Measurements from ENCODE around the gene PLXNA3. TPM values are rescaled to one million over a fixed set of nuclear protein-coding genes. Genes with fewer than 3 reads are reported as not detected.

PLXNA3 gene
- total RNA-seq, 1 donor from 2014 or later = 15.4 TPM

DNA sequence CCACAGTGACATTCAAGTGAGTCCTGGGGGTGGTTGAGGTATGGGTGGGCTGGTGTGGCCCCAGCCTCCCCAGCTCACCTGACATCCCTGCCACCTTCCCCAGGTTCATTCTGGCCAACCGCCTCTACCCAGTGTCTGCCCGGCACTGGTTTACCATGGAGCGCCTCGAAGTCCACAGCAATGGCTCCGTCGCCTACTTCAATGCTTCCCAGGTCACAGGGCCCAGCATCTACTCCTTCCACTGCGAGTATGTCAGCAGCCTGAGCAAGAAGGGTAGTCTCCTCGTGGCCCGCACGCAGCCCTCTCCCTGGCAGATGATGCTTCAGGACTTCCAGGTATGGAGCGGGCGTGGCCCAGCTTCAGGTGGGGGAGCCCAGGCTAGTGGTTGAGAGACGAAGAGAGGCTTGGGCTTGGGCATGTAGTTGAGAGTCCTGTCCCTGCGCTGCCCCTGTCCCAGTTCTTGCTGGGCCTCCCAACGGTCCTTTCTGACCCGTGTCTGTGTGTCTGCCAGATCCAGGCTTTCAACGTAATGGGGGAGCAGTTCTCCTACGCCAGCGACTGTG, 22.8 kb upstream of the PLXNA3 start:
- no peak for DNase-seq

DNA sequence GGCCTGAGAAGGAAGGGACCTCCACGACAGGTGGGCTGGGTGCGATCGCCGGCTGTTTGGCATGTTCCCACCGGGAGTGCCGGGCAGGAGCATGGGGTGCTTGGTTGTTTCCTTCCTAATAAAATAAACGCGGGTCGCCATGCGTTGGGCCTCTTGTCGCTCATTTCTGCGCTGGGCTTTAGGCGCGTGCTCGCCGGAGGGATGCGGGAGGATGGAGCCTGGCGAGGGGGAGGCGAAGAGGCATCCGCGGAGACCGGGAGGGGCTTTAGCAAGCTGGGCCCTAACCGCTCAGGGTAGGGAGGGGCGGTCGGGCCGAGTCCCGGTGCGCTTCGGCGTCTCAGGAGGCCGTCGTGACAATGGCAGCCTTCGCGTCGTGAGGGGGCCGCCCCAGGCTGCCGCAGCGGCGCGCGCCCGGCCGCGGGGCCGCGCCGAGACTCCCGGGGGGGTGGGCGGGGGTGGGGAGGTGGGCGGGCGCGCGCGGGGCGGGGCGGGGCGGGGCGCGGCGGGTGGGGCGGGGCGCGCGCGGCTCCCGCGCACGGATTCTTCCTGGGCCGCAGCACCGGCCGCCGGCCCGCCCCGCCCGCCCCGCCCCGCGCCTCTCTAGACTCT, 21.6 kb upstream of the PLXNA3 start:
- peak; percentile 40 for DNase-seq

DNA sequence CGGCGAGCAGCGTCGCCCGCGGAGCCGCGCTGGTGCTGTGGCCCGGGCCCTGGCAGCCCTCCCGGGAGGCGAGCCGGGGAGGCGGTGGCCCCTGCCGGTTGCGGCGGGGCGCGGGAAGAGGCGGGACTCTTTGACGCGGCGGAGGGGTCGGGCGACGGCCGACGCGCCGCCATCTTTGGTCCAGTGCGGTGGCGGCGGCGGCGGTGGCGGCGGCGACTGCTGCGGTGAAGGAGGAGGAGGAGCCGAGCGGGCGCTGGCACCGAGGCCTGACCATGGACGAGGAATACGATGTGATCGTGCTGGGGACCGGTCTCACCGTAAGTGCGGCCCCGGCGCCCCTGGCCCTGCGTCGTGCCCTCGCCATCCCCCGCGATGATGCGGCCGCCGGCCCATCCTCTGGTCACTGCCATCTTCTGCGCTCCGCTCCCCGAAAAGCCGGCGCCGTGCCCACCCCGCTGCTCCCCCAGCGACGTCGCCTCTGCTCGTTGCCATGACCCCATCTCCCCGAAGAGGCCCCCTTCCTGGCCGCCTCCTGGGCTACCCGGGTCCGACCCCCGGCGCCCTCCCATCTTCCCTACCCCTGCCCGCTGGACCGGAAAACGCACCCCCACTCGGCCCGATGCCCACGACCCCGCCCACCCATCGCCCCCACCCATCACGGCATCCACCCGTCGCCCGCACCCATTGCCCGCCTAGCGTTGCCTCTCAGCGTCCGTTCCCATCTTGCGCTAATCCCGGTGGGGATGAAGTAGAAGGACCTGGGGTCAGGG, 20.9 kb upstream of the PLXNA3 start, which contains the start of gene GDI1:
TSS of gene GDI1 (plus strand) at position 172 of the 770 bp plus-strand sequence. CDS start at position 273, 101 bp downstream.
- peak; percentile 46 for DNase-seq

DNA sequence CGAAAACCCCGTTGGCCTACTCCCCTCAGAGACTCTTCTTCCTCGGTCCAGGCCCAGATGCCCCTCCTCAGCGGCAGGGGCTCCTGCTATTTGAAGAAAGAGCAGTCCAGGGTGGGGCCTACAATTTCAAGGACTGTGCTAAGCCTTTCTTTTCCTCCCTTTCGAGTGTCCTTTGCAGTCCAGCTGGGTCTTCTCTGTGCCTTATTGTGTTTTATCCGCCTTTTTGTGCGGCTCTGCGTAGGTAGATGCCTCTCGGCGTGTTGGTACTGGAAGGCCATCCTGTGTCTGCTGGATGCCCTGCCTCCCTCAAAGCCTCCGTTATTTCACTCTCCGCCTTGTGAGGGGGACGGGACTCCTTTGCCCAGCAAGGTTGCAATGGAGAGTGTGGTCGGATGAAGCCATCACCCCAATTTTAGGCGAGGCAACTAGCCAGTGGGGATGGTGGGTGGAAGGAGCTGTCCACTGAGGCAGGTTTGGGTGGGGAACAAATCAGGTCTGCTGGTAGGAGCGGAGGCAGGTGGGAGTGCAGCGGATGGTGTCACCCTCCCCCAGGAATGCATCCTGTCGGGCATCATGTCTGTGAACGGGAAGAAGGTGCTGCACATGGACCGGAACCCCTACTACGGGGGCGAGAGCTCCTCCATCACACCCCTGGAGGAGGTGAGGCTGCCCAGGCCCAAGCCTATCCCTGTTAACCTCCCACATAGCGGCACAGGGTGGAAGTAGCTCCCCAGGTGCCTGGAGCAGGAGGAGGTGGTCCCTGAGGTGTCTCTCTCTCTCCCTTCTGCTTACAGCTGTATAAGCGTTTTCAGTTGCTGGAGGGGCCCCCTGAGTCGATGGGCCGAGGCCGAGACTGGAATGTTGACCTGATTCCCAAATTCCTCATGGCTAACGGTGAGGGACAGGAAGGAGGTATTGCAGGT, 19.8 kb upstream of the PLXNA3 start:
- no peak for DNase-seq

DNA sequence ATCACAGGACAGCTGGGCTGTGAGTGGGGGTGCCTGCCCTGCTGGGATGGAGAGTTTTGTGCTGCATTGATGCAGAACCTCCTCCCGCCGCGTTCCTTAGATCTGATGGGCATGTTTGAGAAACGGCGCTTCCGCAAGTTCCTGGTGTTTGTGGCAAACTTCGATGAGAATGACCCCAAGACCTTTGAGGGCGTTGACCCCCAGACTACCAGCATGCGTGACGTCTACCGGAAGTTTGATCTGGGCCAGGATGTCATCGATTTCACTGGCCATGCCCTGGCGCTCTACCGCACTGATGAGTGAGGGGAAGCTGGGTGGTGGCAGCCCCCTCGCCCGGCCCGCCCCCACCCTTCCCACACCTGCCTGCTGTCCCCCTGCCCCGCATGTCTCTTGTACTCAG, 18.2 kb upstream of the PLXNA3 start:
- DNase-seq = no peak

DNA sequence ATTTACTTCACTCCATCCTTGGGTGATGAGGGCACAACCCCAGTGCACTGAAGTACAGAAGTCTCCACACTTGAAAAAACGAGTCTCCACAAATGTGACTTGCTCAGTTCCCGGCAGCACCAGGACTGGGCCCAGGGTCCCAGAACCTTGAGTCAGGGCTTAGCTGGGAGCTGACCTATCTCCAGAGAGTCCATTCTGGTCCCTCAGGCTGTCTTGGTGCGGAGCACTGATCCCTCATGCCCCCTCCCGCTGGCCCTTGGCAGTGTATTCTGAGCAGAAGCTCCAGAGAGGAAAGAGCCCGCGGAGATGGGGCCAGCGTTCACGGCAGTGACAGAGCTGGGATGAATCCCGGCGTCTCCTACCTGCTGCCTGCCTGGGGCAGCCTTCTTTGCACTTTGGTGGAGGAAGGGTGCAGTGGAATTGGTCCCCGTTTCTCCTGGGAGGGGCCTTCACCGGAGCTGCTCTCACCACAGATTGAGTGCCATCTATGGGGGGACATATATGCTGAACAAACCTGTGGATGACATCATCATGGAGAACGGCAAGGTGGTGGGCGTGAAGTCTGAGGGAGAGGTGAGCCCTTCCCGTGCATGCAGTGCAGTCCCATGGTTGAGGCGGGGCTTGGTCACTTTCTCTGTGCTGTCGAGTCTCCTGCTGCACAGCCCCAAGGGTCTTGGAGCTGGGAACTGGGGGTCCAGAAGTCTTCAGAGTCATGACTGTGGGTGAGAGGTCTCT, 17.3 kb upstream of the PLXNA3 start:
- DNase-seq = no peak

DNA sequence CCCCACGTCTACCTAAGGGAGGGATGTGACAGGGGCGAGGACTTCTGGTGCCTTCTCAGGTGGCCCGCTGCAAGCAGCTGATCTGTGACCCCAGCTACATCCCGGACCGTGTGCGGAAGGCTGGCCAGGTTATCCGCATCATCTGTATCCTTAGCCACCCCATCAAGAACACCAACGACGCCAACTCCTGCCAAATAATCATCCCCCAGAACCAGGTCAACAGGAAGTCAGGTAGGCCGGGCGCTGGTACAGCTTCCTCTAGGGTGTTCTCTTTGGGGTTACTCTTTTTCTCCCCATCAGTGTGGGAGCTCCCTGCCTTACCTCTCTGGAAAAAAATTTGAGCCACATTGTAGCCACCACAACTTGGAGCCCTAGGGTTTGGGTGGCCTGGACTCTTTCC, 16.5 kb upstream of the PLXNA3 start:
- DNase-seq = no peak

DNA sequence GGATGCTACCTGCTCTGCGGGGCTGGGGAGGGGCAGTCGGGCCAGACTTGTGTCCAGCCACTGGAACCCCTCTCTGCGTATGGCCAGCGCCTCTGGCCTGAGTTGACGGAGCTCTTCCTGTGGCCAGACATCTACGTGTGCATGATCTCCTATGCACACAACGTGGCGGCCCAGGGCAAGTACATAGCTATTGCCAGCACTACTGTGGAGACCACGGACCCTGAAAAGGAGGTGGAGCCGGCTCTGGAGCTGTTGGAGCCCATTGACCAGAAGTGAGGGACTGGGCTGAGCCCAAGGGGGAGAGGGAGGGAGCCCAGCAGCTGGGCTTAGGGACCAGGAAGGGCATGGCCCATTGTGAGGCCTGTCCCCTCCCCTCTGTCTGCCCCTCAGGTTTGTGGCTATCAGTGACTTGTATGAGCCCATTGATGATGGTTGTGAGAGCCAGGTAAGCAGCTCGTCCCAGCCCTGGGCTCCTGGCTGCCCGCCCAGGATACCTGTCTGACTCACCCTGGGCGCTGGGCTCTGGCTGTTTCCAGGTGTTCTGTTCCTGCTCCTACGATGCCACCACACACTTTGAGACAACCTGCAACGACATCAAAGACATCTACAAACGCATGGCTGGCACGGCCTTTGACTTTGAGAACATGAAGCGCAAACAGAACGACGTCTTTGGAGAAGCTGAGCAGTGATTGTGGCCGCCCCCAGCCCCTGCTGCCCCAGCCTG, 15.9 kb upstream of the PLXNA3 start:
- no peak for DNase-seq

DNA sequence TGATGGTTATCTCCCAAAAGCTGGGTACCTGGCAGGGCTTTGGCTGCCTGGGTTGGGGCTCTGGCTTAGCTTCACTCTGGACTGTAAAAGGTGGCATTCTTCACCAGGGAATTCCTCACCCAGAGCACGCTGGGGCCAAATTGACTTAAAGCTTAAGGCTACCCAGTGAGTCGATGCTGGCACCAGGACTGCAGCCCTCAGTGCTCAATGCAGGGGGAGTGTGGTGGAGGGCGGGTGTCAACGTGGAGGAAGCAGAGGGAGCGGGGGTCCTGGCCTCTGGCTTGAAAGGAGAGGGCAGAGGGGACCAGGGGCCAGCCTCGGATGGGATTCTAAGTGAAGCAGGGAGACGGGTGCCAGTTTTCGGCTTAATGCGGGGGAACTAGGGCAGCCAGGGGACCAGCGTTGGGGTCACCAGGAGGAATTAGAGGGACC, 14.6 kb upstream of the PLXNA3 start:
- no peak for DNase-seq

DNA sequence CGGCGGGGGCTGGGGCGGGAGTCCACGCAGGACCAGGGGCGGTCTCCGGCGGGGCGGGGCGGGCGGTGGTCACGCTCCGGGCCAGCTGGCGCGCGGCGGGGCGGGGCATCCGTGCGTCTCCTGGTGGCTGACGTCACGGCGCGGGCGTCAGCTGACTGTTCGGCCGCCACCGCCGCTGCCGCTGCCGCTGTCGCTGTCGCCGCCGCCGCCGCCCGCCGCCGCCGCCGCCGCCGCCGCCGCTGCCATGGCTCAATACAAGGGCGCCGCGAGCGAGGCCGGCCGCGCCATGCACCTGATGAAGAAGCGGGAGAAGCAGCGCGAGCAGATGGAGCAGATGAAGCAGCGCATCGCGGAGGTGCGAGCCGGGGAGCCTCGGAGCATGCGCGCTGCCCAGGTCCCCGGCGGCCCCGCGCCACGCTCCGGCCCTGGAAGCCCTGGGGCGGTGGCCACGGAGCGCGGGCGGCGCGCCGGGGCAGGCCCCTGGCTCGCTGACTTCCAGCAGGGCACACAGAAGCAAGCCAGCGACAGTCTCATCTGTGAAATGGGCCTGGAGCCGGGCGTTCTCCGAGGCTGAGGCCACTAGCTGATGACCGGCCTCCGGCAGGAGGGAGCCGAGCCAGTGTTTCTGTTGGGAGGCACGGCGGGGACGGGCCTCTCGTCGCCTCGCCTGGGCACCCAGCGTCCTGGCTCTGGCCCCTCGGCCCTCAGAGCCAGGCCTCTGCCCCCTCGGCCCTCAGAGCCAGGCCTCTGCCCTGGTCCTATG, 13.9 kb upstream of the PLXNA3 start, which contains the start of gene FAM50A:
TSS of gene FAM50A (plus strand) at position 150 of the 763 bp plus-strand sequence. CDS start at position 245, 95 bp downstream.
- DNase-seq = peak; percentile 86

DNA sequence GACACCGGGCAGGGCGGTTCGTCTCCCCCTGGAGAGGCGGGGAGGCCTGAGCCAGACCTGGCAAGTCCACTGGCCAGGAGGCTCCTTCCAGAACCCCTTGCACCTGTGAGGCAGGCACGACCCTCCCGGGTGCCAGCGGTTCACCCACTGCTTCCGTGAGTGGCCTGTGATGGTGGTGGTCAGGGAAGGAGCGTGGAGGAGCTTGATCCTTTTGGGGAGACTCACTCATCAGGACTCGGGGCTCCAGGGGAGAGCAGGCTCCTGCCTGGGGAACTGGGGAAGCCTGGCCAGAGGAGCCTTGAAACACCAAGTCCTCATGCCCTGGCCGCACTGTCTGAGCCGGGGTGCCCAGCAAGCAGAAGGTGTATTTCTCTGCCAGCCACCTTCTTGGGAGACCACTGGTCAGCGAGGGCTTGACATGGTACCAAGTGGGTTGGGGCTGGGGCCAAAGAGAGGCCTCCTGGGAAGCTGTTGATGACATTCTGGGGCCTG, 13.3 kb upstream of the PLXNA3 start:
- no peak for DNase-seq

DNA sequence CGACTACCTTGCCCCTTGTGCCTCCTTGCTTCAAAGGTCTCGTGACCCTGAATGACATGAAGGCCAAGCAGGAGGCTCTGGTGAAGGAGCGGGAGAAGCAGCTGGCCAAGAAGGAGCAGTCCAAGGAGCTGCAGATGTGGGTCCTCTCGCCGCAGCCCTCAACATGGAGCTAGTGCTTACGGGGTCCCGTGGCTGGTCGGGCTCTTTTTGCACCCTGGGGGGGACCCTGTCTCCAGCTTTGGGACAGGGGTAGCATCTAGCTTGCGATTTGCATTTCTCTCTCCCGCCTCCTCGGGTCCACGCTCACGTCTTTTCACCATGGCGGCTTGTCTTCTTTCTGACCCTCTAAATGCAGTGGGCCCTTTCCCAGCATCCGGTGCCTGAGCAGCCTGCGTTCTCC, 12.3 kb upstream of the PLXNA3 start:
- no peak for DNase-seq

DNA sequence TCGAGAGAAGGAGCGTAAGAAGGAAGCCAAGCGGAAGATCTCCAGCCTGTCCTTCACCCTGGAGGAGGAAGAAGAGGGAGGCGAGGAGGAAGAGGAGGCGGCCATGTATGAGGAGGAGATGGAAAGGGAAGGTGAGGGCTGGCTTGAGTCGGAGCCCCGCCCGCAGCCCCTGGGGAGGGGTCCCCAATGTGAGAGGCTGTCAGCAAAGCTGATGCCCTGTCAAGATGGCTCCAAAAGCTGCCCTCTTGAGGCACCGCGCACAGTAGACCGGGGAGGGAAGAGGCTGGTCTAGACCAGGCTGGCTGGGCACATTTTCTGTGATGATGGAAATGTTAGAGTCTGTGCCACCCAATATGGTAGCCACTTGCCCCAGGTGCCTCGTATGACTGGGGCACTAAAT, 11.7 kb upstream of the PLXNA3 start:
- no peak for DNase-seq

DNA sequence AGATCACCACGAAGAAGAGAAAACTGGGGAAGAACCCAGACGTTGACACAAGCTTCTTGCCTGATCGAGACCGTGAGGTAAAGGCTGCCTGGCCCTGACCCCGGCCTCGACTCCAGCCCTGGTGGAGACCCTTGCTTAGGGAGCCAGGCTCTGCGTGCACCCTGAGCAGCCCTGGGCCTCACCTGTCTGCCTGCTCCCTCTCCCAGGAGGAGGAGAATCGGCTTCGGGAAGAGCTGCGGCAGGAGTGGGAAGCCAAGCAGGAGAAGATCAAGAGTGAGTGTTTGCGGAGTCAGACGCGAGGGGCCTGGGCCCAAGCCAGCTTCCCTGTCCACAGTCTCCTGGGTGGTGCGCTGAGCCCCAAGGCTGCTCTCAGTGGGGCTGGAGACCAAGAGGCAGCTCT, 9.6 kb upstream of the PLXNA3 start:
- no peak for DNase-seq

DNA sequence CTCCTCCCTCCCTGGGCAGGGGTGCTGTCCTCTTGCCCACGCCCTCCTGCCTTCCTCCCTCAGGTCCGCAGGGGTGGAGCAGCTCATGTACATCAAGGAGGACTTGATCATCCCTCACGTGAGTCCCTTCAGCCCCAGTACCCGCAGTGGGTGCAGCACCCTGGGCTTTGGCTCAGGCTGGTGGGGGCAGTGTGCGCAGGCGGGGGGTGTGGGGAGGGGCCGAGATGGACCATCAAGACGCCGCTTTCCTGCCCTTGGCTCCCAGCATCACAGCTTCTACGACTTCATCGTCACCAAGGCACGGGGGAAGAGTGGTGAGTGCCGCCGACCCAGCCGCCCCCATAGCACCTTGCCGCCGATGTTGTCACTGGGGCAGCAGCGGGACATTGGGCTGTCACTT, 8.5 kb upstream of the PLXNA3 start:
- DNase-seq = no peak

DNA sequence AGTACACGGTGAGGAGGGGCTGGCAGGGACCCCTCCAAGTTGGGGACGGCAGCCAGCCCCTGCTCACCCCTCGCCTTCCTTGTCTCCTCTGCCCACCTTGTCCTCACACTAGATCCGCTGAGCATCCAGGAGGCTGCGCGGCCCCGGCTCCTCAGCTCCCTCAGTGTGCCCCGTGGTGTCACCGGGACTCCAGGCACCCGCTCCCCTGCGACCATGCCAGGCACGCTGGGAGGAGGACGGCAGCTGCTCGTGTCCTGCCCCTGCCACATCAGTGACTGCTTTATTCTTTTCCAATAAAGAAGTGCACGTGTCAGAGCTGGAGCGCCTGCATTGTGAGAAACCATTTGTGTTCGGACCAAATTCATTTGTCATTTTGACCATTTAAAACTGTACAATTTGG, 7.8 kb upstream of the PLXNA3 start:
- no peak for DNase-seq

DNA sequence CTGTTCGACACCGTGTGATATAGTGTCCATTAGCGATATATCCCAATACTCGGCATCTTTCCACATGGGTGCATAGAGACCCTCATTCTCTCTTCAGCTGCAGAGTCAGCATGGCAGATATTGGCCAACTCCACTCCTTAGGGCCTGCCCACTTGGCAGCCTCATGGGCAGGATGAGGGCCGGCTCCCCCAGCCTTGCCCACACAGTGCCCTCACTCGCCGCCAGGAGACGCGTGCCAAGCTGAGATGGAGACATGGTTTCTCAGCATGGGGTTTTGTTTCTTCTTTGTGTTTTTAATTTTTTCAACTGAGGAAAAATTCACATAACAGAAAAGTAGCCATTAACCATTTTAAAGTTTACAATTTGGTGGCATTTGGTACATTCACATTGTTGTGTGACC, 5.3 kb upstream of the PLXNA3 start:
- DNase-seq = no peak

DNA sequence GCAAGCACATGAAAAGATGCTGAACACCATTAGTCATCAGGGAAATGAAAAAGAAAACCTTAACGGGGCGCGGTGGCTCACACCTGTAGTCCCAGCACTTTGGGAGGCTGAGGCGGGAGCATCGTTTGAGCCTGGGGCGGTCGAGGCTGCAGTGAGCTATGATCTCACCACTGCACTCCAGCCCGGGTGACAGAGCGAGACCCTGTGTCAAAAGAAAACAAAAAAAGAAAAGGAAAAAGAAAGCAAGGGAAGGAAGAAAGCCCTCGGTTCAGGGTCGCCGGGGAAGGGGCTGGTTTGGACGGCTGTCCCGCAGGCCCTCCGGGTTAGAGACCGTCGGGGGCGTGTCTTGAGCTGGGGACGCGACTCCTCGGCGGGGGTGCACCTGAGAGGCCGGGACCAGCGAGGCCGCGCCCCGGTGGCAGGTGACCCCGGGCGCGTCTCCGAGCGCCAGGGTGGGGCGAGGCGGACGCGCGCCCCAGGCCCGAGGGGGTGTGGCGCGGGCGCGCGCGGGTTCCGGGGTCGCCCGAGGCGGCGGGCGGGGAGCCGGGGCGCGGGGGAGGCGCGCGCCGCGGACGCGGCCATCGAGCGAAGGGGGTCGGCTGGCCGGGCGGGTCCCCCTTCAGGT, 478 bp upstream of the PLXNA3 start:
- DNase-seq = peak; percentile 32

Data from tongue (tissue), 2 donors.